ENCODE measurements around the gene CWH43.
"Not testable (repeated sequence)": the region's sequence is repeated elsewhere in the genome, so short reads cannot be mapped to it uniquely, and the experiment has no call there.

CWH43 gene

DNA sequence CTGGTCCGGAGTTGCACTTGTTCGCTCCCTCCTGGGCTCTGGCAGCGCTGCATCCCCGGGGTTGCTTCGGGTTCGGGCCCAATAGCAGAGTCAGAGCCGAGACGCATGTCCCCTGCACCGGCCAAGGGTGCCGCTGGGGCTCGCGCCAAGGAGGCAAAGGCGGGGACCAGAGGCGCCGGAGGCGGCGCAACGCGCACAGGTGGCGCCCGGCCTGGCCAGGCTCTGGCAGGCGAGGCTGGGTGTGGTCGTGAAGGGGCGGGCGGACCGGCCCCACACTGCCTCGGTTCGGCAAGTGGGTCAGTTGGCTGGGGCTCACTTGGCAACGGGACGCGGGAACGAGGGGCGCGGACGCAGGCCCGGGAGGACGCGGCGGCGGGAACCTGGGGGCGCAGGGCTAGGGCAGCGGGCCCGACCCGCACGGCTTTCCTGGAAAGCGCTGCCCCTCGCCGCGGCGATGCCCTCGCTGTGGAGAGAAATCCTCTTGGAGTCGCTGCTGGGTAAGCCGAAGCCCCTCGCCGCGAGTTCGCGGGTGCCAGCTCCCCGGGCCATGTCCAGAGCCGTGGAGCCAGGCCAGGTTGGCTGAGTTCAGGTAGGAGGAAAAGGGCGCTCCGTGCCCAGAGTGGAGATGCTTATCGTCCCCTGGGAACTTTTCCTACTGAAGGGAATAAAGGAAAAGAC, at the start of gene CWH43:
CWH43 (plus strand) TSS at position 300 of the 678 bp plus-strand sequence; CDS start at position 455, 155 bp downstream.
- no peak for DNase-seq

DNA sequence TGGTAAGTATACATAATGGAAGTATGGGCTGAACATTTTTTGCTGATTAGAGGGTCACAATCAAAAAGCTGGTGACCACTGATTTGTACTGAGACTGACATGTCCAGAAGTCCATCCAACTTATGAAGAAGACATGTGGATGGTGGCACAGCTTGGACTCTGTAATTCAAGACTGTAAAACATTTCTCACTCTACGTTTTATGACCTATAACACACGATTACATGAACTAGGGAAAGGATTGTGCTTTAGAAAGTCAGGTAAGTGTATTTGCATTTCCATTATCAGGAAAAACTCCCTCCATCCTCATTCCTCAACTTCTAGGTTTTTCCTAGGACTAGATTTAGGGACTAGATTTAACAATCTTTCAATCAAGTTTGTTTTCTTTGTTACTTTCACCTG, 49.0 kb upstream of the CWH43 start:
- DNase-seq: no peak

DNA sequence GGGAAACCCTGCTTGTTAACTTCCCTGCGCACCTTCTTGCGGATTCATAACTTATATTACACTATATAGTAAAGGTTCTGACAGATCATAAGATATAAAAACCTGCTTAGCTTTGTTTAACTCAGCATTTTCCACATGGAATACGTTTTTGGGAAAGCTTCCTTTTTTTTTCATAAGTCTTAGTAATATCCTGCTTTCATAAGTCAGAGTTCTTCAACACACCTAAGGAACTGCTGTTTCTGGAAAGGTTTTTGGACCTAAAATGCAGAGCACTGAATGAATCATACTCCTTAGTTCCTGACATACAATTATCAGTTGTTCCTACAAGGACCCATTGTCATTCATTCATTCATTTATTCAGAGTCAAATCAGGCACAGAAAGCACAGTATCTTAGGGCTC, 47.2 kb upstream of the CWH43 start:
- no peak for DNase-seq

DNA sequence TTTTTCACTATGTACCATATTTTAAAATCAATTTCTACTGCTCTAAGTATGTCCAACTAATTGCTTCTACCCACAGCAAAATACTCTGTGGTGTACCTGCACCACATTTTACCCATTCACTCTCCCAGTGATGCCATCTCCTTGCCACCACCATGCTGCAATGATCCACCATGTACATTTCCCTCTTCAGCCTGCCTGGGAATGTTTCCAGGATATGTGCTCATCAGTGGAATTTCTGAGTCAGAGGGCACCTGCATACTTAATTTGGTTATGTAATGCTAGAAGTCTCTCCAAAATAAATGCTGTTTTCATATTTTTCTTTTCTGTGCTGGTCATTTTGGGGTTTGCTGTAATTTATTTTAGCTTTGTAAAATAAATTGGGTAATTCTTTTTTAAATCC, 46.3 kb upstream of the CWH43 start:
- DNase-seq: no peak

DNA sequence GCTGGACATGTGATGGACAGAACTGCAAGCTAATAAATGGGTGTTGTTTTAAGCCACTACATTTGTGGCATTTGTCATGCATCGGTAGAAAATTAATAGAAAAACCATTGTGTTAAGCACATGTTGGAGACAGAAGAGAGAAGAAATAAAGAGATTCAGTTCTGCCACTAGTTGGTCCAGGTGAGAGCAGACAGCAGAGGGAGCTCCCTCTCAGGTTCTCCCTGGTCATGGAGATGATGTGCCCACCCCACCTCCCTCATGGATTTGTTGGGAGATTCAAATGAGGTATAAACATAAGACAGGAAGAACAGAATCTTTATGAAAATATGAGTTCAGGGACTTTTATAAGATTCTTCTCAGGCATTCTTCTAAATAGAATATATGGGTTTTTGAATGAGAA, 42.7 kb upstream of the CWH43 start:
- DNase-seq: no peak

DNA sequence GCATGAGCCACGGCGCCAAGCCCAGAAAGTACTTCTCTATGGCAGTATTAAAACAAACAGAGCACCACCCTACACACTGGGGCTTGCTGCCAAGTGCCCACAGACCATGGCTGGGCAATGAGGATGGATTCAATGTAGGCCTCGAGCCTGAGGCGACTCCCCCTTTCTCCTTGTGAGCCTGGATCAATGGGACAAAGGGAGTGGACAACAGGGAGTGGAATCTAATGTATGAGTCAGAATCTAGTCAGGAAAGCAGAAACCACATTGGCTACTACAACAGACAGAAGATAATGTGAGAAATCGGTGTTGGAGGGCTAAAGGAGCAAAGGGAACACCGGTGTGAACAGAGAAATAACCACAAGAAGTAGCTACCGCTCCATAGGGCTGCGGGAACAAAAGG, 41.8 kb upstream of the CWH43 start:
- peak; percentile 9 for DNase-seq

DNA sequence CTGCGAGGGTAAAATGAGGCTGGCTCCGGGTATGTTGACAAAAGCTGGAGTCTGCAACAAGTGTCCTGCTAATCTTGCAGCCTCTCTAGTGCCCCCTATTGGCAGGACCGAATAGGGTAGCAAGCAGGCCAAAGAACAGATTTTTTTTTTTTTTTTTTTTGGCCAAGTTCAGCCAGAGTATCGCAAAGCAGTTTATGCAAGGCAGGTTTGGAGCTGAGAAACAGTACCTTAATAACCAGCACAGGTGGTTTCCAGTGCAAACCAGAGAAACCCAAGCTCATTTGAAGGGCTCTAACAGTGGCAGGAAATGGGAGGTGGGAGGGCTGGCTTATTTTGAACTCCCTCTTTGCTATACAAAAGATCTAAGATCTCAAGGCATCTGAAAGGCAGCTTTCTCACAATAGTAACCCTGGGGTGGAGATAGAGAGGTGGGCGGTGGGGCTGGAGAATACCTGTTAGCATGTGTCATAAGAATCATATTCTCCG, 41.3 kb upstream of the CWH43 start:
- no peak for DNase-seq

DNA sequence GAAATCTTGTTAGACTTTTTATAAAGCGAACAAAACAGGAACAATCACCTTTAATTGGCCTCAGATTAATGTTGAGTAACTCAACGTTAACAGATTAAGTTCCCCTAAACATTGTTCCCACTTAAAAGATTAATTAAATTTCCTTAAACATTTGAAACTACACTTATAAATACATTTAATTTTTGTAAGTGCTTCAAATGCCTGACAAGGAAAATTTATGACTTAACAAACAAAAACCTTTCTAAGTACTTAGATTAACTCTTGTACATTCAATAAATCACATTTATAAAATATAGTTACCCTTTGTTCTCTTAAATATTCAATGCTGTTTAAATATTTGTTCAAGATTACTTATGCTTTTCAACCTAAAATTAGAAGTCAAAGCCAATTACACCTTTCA, 40.1 kb upstream of the CWH43 start:
- no peak for DNase-seq

DNA sequence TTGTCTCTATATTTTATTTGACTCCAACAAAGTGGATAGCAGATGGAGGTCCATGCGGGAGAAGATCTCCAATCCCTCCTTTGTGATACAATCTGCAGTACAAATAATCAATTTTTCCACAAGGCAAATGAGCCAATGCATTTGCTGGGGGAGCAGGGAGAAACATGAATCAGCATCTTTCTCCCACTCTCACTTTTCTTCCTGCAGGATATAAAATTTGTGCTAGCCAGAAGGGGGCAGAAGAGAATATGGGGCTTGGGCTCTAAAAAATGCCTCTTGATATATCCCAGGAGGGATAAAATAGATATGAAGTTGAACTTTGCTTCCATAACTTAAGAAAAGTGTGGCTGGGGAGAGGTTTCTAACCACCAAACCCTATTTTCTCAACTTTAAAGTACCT, 38.3 kb upstream of the CWH43 start:
- DNase-seq: no peak

DNA sequence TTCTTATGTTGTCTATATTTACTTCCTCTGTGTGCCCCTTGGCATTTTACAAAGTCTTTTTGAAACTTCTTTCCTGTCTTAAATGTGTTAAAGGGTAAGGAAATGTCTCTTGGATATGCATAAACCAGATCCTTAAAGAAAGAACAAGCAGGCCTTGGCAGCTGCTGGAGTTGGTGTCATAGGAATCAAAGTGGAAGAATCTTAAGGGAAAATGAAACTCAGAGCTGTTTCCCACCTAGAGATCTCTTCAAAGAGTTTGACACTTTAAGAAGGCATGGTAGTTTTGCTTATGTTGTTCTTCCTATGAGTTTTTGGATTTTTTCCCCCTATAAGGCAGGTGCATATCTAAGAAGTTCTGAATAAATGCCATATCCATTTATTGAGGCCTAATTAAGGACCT, 37.0 kb upstream of the CWH43 start:
- DNase-seq: no peak

DNA sequence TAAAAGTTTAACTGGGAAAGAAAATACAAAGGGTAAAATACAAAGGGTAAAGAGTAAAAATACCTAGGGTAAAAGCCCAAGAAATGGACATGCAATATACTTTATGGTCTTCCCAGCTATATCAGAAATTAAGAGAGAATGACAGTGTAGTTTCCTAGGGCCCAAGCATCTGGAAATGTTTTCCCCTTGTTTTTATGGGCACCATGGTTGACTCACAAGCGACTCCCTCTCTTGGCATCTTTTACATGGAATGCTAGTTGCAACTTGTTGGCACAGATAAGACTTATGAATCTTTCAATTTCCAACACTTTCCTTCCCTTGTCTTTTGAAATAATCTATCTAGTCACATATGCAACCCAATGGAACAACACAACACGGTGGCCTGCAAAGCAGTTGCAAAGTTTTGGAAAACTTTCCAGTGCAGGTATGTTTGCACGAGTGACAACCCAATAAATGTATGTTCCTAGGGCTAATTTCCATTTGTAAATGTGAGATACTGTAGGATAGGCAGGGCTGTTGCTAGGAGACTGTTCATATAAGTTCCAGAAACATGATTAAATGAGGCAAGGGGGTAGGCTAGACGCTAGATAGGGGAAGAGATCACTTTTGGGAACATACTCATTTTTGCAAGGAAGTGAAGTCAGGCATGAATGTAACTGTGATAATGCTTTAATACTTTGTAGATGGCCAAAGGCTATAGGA, 36.4 kb upstream of the CWH43 start:
- no peak for DNase-seq

DNA sequence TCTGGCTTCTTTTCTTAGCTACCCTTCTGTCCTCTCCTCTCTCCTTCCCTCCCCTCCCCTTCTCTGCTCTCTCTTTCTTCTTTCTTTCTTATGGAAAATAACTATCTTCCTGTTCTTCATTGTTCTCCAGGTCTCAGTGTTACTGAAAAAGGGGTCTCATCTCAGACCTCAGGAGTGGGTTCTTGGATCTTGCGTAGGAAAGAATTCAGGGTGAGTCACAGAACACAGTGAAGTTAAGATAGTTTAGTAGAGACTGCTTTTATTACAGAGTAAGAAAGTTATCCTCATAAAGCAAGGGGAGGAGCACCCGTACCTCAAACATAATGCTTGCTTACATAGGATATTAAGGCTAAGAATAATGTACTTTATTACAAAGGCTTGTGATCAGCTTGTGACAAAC, 31.8 kb upstream of the CWH43 start:
- DNase-seq: no peak

DNA sequence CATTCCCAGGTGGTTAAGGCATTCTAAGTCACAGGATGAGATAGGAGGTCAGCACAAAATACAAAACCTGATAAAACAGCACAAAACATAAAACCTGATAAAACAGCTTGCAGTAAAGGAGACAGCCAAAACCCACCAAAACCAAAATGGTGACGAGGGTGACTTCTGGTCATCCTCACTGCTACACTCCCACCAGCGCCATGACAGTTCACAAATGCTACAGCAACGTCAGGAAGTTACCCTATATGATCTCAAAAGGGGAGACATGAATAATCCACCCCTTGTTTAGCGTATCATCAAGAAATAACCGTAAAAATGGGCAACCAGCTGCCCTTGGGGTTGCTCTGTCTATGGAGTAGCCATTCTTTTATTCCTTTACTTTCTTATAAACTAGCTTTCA, 28.7 kb upstream of the CWH43 start:
- DNase-seq: not testable (repeated sequence)

DNA sequence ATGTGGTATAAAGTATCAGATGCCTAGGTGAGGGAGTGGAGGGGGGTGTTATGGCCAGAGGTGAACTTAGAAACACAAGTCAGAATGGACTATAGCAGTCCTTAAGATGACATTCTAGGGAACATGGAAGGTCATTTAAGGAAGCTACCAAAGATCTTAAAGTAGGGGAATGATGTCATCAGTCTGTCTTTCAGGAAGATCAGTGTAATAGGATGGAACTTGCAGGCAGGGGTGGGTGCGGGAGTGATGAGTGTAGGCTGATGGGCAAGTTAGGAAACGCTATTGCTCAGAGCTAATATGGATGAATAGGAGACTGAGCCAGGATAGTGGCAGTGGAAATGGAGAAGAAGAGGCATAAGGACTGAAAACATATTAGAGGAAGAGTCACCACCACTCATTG, 27.5 kb upstream of the CWH43 start:
- DNase-seq: no peak

DNA sequence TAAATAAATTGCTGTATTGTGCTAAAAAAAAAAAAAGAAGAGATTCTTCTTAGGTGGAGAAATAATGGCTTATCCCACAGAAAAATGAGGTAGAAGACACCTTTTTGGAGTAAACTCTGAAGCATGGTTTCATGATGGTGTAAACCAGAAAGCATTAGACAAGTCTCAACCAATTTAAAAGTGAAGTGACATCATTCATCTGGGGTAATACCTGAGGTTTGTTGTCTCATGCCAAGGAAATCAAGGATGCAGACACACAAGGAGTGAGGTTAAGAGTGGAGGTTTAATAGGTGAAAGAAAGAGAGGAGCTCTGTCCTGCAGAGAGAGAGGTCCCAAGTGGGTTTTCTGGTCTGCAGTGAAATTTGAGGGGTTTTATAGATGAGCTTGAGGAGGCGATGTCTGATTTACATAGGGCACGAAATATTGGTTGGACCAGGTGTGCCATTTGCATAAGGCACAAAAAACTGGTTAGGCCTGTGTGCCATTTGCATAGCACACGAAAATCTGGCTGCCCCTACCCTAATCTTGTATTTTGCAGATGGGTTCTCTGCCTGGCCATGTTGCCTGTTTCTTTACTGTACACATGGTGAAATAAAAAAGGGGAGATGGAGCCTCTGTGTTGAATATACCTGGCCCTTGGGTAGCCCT, 25.0 kb upstream of the CWH43 start:
- peak; percentile 5 for DNase-seq

DNA sequence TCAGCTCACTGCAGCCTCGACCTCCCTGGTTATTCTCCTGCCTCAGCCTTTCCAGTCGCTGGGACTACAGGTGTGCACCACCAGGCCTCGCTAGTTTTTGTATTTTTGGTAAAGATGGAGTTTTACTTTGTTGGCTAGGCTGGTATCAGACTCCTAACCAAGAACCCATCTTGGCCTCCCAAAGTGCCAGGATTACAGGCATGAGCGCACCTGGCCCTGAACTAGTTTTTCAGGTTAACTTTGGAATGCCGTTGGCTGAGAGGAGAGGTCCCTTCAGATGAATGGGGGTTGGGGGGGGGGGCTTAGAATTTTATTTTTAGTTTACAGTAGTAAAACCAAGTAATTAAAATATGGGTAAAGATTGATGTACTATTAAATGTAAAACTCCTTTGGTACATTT, 23.4 kb upstream of the CWH43 start:
- DNase-seq: no peak

DNA sequence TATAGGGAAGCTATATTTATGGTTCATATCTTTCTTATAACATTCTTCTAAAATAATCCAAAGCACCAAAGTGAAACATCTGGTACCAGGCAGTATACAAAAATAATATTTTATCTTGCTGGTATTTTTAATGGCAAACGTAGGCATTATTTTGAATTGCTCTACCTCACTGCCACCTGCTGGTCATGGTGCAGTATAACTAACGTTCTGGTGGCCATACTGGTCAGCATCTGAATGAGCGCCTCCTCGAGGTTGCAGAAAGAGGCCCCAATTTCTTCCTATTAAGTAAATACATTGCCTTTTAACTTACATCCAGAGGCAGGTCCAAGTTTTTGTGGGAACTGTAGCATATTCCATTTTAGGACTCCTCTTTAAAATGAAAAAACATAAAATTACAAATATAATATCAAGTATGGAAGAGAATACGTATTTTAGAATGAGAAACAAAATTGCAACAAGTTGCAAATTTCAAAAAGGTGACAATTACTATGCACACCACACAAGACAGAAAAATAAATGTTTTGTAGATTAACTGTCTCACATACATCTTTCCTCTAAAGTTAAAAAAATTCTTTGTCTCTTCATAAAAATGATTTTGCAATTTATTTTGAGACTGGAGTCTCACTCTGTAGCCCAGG, 22.9 kb upstream of the CWH43 start:
- peak; percentile 87 for DNase-seq

DNA sequence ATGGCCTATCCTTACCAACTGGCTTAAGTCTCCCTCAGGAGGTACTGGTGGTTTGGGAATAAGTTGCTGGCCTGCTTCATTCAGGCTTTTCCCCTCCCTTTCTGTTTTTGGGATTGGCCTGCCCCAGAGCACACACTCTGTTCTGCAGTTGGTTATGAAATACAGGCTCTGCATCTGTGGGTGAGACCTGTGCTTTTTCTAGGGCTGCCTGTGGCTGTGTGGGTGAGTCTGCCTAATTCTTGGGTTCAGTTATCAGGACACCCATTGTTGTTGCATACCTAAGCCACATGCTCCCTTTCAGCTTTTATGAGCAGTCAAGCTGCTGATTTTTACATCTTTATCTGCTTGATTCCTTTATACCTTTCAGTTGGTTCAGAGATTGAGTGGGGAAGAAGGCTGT, 19.0 kb upstream of the CWH43 start:
- DNase-seq: no peak

DNA sequence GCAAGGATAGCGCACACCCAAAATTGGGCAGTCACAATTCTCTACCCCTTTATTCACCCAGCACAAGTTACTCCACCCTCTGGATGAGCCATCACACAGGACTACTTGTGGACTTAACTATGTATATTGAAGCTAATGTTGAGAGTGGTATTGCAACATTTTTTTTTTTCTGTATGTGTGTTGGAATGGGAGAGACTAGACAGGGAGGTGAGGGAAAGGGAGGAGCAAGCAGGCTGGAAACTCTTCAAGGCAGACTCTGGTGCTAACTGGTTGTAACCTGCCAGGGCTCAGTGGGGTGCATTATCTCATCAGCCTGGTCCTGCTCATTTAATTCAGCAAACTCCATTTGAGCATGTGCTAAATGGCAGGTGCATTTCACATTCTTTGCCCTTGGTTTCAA, 18.4 kb upstream of the CWH43 start:
- no peak for DNase-seq

DNA sequence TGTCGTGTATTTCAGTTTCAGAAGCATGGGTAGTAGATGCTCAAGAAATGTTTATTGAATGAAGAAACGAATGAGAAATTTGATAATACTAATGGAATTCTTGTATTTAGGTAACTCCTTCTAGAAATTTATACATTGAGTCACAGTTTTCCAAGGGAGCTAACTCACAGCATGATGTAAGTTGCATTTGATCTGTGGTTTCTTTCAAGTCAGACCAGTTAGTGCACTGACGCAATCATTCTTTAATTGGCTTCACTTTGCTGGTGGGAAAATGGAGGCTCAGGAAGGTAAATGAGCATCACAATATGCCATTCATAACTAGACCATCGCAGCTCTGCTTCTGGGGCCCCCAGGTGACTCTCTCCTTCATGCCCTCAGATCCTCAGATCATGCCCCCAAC, 17.3 kb upstream of the CWH43 start:
- DNase-seq: no peak

DNA sequence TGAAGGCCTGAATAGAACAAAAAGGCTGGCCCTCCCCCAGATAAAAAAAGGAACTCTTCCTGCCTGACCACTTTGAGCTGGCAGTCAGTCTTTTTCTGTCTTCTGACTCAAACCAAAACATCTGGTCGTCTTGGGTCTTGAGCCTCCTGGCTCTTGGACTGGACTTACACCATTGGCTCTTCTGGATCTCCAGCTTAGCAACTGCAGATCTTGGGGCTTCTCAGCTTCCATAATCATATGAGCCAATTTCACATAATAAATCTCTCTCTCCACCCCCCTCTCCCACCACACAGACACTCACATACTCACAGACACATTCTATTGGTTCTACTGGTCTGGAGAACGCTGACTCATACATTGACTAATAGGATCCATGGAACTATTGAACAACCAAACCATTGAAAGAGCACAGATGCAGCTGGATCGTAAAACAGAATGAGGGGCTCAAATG, 15.6 kb upstream of the CWH43 start:
- no peak for DNase-seq

DNA sequence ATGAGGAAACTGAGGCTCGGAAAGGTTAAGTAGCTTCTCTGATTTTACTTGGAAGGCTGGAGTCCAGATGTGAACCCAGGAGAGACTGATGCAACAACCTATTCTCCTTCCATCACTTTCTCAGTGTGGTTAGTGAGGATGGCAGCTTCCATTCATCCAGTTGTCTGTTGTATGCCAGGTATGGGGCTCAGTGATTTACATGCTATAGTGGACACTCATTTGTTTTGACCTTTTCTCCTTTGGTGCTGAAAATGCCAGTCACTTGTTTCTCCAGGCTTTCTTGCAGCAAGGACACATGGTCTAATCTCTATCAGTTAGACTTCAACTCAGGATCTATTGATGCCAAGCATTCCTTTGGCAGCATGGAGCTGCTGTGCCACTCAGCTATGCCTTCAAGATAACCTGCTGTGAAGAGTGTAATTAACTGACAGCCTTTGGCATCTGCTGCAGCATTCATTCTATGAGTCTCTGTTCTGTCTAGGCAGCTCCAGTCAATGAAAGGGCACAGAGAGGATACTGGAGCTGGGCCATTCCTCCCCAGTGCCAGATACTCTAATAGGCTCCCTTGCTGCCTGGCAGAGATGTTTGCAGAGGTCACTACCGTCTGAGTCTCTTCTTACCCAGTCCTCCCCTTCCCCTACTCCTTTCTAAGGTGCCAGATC, 11.0 kb upstream of the CWH43 start:
- DNase-seq: no peak

DNA sequence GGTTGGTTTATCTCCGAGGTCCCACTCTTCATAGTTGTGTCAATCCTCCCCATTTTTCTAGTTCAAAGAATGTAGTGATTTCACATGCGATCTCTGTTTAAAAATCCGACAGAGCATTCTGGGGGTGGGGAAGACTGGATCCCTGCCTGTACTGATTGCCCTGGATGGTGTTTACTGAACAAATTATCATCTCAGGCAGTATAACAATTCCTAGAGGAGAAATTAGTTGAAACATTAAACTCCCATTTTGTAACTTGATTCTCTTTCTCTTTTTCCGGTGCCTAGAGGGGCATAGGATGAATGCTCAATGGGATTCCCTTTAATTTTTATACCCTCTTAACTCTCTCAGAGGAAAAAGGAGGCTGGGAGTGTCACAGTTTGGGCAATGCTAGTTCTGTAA, 10.0 kb upstream of the CWH43 start:
- no peak for DNase-seq
